COLO829 (cell line): ENCODE measurements around the gene TRIP6.
"Not testable (repeated sequence)": the region's sequence is repeated elsewhere in the genome, so short reads cannot be mapped to it uniquely, and the experiment has no call there.

Source experiments
- DNase-seq: peaks from one replicate; pipeline ENCODE4 v3.0.0; 2012; ENCODE audit warnings: low spot score

The TRIP6 gene

DNA sequence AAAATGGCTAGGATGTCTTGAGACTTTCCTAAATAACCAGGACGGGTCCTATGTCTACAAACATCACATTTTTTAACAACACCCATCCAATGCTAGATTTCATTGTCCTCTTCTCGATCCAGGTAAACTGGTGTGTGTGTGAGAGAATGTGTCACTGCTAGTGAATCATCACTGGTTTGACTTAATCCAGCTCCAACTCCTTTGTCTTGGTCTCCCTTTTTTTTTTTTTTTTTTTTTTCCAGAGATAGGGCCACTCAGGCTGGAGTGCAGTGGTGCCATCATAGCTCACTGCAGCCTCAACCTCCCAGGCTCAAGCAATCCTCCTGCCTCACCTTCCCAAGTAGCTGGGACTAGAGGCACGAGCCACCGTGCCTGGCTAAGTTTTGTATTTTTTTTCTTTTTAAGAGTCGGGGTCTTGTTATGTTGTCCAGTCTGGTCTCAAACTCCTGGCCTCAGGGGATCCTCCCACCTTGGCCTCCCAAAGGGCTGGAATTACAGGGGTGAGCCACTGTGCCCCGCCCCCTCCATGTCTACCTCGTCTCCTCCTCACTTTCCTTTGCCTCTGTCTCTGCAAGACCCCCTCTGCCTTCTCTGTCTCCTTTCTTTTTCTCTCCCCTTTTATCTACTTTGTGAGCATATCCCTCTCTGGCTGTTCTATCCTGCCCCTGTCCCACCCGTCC, 24.5 kb downstream of the TRIP6 start:
- DNase-seq = no peak

DNA sequence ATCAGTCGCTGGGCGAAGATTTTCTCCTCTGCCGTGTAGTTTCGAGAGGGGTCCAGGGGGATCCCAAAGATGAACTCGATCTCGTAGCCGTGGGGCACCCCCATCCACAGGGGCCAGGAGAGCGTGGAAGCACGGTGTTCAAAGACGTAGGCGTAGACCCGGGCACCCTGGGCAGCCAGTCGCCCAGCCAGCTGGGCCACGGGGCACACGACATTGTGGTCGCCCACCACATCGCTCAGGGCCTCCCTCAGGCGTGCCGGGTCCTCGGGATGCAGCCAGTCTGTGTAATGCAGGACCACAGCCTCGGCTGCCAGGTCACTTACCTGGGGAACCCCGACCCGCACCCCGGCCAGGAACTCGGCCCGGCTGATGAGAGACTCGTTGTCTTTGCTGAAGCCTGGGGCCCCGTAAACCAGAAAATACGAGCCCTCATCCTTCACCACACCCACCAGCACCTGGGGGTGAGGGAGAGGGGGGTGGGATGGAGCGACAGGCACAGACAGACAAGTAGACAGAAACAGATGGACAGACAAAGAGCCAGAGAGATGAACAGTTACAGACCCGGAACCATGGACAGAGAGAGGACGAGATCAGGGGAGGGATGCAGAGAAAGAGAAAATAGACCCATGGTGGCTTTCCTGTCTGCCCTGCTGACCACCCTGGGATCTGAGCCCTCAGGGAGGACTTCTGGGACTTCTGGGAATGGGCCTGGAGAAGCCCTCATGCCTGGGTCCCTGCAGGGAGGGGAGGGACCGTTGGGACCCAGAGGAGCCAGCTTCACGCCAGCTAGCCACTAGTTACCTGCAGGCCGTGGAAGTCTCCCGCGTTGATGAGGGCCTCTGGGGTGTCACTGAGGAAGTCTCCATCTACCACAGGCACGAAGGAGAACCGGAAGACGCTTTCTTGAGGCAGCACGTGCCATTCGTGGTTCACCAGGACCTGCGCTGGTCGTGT, 25.5 kb downstream of the TRIP6 start:
- no peak for DNase-seq

GRCh38 chr7:100893318-100893895, 26.2 kb downstream of the TRIP6 start:
- DNase-seq = no peak

DNA sequence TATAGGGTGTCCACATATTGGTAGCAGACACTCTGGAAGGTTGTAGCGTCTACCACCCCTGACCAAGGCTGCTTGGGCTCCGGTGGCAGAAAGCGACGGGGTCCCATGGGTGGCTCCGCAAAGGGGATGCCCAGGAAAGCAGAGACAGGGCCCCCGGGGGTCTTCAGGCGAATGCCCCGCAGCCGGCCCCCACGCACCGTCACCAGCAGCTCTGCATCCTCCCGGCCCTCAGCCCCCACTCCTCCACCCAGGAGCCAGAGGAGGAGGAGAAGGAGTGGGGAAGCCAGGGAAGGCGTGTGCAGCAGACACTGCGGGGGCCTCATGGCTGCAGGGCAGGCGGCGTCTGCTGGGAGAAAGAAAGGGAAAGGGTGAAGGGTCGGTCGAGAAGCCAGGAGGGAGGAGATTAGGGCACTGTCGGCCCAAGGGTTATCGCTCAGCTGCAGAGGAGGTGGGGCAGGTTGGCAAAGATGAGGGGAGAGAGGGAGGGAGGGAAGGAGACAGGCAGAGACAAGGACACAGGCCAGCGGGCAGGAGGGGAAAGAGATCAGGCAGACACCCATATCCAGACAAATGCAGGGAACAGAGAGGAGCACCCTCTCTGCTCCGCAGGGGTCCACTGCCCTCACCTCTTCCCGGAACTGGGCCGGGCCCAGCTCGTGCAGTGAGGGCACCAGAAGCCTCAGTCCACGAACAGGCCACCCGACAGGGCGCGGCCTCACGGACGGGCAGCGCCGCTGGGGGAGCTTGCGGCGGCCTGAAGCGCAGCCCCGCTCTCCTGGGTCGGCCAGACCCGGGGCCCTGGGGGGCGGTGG, 26.9 kb downstream of the TRIP6 start:
- no peak for DNase-seq

DNA sequence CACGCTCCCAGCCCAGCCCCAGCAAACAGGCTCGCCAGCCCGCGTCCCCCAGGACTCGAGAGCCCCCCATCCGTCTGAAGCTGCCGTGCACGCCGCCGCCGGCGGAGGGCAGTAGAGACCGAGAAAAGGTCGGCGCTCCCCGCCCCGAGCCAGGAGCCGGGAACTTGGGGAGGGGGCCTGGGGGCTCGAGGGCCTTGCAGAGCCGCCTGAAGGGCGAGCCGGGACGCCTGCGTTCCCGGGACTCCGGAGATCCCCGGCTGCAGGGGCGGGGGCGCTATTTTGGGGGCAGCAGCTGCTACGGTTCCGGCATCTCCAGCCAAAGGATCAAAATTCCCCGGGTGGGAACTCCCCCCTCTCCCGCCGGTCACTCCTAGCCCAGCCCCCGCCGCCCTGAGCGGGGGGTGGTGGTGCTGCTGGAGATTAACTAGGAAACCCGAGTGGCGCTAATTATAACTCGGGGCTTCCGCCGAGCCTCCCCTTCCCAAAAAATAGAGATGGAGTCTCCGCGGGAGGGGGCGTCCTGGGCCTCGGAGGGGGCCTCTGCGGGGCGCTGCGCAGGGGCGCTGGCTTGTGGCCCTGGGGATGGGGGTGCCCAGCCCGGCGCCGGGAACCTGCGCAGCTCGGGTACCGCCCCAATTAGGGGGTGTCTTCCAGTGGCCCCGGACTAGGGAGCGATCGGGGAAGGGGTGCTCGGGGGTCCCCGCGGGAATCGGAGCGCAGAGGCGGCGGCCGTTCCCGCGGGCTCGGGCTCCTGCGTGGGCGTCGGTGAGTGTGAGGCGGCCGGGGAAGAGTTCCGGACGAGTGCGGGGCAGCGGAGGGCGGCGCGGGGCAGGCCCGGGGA, 27.9 kb downstream of the TRIP6 start:
- no peak for DNase-seq

- no peak for DNase-seq
Measured at GRCh38 chr7:100895701-100895955, 28.4 kb downstream of the TRIP6 start, which contains the start of gene ACHE. Gene ACHE, minus strand, starts transcription at chr7:100895888. Its CDS starts 1,656 bp downstream, at chr7:100894232.

- DNase-seq = no peak
Measured at GRCh38 chr7:100895956-100896731, 29.0 kb downstream of the TRIP6 start.

GRCh38 chr7:100896732-100897608, 29.8 kb downstream of the TRIP6 start:
- DNase-seq = no peak

DNA sequence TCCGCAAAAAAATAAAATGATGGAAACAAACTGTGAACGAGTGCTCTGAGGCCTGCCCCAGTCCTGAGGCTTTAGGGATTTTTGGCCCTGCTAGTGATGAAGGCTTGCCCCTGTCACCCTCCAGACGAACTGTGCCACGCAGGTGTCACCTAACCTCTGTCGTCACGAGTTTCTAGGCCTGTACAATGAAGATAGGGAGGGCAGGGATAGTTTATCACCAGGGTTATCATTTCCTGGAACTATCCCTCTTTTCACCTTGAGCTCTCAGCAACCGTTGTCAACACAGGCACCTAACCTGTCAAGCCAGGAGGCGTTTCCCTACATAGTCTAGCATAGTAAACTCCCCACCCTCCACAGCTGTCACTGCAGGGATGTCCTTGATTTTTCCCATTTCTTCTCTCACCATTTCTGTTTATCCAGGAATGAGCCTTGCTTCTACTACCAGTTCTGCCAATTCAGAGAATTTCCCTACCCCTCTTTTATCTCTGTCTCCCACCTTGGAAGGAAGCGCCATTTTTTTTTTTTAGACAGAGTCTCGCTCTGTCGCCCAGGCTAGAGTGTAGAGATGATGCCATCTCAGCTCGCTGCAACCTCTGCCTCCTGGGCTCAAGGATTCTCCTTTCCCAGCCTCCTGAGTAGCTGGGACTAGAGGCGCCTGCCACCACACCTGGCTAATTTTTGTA, 30.7 kb downstream of the TRIP6 start:
- no peak for DNase-seq

- DNase-seq = no peak
Measured at GRCh38 chr7:100899432-100899831, 32.2 kb downstream of the TRIP6 start.

DNA sequence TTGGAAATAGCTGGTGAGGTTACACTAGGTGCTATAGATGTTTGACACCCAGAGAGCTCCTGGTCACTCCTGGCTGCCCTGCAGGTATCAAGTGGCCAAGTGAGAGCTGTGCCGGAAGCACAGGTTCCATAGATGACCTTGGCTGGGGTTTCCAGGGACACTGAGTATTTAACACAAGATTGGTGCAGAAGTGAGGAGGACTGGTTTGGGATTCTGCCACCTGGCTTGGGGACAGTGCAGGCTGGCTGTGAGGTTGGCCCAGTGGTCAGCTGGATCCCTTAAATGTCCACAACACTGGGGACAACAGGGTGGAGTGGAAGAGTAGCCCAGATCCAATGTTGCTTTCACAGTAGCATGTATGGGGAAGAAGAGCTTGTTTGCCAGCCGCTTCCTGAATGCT, 33.8 kb downstream of the TRIP6 start:
- DNase-seq = no peak

DNA sequence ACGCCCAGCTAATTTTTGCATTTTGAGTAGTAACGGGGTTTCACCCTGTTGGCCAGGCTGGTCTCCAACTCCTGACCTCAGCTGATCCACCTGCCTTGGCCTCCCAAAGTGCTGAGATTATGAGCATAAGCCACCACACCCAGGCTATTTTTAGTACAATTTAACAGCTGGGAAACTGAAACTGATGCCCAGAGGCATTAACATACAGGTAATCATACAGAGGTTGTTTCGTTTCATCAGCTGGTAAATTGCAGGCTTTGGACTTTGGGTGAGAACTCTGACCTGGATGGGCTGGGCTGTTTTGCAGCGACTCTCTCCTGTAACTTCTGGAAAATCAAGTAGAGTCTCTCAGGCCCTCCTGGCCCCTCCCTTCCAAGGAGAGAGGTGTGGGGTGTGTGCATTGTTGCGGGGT, 34.7 kb downstream of the TRIP6 start:
- no peak for DNase-seq

GRCh38 chr7:100902638-100903037, 35.5 kb downstream of the TRIP6 start:
- DNase-seq = no peak

GRCh38 chr7:100908512-100908911, 41.3 kb downstream of the TRIP6 start:
- no peak for DNase-seq

GRCh38 chr7:100910443-100910842, 43.3 kb downstream of the TRIP6 start:
- DNase-seq = not testable (repeated sequence)

- no peak for DNase-seq
Measured at GRCh38 chr7:100911484-100911883, 44.3 kb downstream of the TRIP6 start.

DNA sequence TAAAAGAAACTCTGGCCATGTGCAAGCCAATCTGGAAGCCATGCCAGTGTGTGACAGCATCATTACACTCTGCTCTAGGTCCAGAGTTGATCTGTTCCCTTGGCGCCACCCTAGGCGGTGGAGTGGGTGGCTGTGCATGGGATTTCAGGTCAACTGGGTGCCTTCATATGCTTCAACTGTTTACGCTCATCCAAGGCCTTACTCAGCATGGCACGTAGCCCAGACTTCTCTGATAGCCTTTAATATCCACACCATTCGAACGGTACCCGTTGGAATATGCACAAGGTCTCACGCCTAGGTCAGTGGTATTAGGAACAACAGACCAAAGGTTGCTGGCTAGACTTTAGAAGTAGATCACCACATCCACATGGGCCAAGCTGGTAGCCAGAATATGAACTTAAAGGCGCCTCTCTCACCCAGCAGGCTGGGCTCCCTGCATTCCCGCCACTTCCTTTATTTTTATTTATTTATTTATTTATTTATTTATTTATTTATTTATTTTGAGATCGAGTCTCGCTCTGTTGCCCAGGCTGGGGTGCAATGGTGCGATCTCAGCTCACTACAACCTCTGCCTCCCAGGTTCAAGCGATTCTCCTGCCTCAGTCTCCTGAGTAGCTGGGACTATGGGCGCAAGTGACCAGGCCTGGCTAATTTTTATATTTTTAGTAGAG, 47.2 kb downstream of the TRIP6 start:
- no peak for DNase-seq

- DNase-seq = no peak
Measured at GRCh38 chr7:100914879-100915447, 47.8 kb downstream of the TRIP6 start.
